IPS-18a (cell line): ENCODE measurements around the gene ANKFN1.

ENCODE experiments used
- H3K27ac ChIP-seq: one replicate; pipeline ENCODE4 v1.5.1; 2013; ENCODE audit warnings: low read length
- H3K27me3 ChIP-seq: one replicate; pipeline ENCODE4 v1.6.1; 2013; ENCODE audit warnings: mild to moderate bottlenecking, low read length; ENCODE audit not compliant: control insufficient read depth, insufficient read depth
- H3K36me3 ChIP-seq: one replicate; pipeline ENCODE4 v1.6.1; 2013; ENCODE audit warnings: low read depth, low read length; ENCODE audit not compliant: control insufficient read depth
- H3K4me1 ChIP-seq: one replicate; pipeline ENCODE4 v1.6.1; 2013; ENCODE audit warnings: low read depth, low read length; ENCODE audit not compliant: control insufficient read depth
- H3K4me3 ChIP-seq: one replicate; pipeline ENCODE4 v1.5.1; 2013; ENCODE audit warnings: low read length
- H3K9ac ChIP-seq: one replicate; pipeline ENCODE4 v1.6.1; 2013; ENCODE audit warnings: mild to moderate bottlenecking, low read length, moderate library complexity
- H3K9me3 ChIP-seq: one replicate; pipeline ENCODE4 v1.6.1; 2013; ENCODE audit warnings: low read depth, low read length; ENCODE audit not compliant: control insufficient read depth

ANKFN1 gene

DNA sequence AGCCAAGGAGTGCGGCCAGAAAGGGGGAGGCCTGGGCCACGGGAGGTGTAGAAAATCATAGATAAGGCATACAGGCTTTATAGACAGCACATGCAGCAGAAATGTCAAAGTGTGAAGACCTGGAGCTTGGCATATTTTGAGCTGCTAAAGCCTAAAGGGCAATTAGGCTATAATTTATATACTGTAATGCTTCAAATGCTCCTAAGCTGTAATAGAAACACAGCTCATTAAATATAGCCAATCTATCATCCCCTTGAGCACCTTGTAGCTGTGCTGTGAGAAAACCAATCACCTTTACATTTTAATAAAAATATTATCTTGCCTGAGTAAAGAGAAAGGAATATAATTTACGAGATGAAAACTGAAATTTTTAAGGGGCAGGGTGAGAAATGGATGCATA is 342.3 kb downstream of the ANKFN1 start:
- H3K36me3 ChIP-seq: no peaks in the 10 kb centered on the region
- no peaks in the 10 kb centered on the region for H3K4me1 ChIP-seq
- H3K27ac ChIP-seq: no peak overlapping the region
- no peaks in the 10 kb centered on the region for H3K27me3 ChIP-seq
- H3K9ac ChIP-seq: no peak overlapping the region
- H3K4me3 ChIP-seq: no peak overlapping the region
- no peaks in the 10 kb centered on the region for H3K9me3 ChIP-seq

DNA sequence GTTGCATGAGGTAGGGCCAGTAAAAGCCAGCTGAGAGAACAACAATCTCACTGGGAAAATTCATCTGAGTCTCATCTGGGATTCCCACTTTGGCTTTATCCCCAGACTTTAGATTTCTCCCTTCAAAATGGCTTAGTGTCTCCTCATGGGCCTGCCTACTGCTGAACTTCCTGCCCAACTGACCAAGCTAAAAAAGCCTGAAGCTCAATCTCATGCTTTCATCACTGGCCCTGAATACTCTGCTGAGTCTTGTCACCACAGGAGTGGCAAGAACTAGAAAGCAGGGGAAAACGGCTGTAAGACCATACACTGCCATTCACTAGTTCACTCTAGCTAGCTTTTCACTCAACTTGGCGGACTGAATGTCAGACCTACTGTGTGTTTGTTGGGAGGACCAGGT is 343.9 kb downstream of the ANKFN1 start:
- H3K9me3 ChIP-seq: no peaks in the 10 kb centered on the region
- no peaks in the 10 kb centered on the region for H3K27me3 ChIP-seq
- H3K4me3 ChIP-seq: no peak overlapping the region
- H3K4me1 ChIP-seq: no peaks in the 10 kb centered on the region
- no peaks in the 10 kb centered on the region for H3K36me3 ChIP-seq
- no peak overlapping the region for H3K27ac ChIP-seq
- no peak overlapping the region for H3K9ac ChIP-seq

DNA sequence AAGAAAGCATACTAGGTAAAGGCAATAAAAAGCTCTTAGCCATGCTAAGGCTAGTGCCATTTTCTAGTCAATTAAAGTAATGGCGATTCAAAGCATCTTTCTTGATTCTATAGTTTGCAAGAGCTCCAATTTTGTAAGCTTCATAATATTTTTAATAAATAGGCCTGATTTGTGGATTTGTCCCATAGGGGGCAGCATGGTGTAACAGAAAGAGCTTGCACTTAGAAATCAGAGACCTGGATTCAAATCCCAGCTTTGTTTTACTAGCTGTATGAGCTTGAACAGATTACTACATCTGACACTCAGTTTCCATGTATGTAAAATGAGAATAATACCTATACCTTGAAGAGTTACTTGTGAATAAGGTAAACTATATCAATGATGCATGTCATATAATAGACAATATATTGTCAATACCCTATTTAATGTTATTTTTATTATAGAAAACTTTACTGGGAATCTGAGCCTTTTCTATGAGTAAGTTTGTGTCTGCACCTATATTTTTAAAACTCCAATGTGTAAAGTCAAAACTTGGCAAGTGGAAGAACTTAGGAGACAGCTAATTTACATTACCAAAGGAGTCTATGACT is 346.6 kb downstream of the ANKFN1 start:
- Histone ChIP-seq H3K4me1 (no peaks in the 10 kb centered on the region), H3K27ac (no peak overlapping the region), H3K4me3 (no peak overlapping the region), H3K27me3 (no peaks in the 10 kb centered on the region), H3K9ac (no peak overlapping the region), H3K36me3 (no peaks in the 10 kb centered on the region), H3K9me3 (no peaks in the 10 kb centered on the region)

DNA sequence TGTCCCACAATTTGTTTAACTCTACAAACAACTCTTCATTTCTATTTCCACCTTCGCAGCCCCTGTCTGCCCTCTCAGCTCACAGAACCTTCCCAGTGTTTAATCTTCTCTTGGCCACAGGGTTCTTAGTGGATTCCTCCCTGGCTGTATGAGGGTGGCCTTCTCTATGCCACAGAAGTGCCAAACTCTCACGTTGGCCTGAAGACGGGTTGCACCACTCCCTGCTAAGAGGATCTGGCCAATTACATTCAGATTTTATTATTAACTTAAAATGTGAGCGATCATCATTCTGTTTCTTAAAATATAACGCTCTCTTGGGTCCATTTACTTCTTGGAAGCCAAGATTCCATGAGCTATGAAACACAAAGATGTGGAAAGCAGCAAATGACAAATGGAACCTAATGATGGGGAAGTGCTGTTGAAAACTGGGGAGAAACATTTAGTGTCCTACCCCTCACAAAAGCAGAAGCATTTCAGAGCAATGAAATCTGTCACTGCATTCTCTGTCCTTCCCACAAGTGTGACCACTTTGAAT is 348.9 kb downstream of the ANKFN1 start:
- no peak overlapping the region for H3K27ac ChIP-seq
- no peak overlapping the region for H3K9ac ChIP-seq
- H3K36me3 ChIP-seq: no peaks in the 10 kb centered on the region
- H3K27me3 ChIP-seq: no peaks in the 10 kb centered on the region
- no peaks in the 10 kb centered on the region for H3K9me3 ChIP-seq
- H3K4me1 ChIP-seq: no peaks in the 10 kb centered on the region
- no peak overlapping the region for H3K4me3 ChIP-seq

DNA sequence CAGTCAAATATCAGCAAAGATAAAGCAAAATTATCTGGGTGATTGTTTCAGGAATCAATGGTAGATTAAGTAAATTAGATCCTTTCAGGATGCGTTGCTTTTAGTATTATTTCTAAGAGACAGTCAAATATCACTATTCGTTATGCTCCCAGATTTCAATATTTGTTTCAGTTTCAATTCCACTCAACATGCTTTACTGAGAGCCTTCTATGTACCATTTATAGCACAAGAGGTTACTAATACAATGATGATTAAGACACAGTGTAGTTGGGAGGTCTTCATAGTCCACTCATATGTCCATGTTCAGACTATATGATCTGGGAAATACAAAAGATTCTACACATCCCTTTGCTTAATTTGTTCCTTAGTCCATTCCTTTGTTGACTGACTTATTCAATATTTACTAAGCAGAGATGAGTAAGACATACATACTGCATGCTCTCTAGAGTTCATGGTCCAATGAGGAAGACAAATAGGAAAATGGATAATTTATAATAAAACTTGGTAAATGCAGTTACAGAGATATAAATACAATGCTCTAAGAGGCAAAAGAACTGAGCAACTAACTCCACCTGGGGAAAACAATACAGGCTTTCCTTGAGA is 352.0 kb downstream of the ANKFN1 start:
- no peak overlapping the region for H3K9ac ChIP-seq
- H3K27me3 ChIP-seq: no peaks in the 10 kb centered on the region
- H3K27ac ChIP-seq: no peak overlapping the region
- no peak overlapping the region for H3K4me3 ChIP-seq
- no peaks in the 10 kb centered on the region for H3K9me3 ChIP-seq
- no peaks in the 10 kb centered on the region for H3K36me3 ChIP-seq
- no peaks in the 10 kb centered on the region for H3K4me1 ChIP-seq

DNA sequence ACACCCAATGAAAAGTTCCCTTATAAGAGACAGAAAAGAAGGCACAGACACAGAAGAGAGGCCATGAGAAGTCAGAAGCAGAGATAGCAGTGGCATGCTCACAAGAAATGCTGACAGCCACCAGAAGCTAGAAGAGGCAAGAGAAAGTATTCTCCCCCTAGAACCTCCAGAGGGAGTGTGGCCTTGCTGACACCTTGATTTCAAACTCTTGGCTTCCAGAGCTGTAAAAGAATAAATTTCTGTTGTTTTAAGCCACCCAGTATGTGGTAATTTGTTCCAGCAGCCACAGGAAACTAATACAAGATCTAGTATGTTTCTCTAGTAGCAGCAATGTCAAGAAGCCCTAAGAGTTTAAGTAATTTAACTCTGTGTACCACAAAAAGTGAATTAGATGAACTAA is 353.1 kb downstream of the ANKFN1 start:
- H3K36me3 ChIP-seq: no peaks in the 10 kb centered on the region

DNA sequence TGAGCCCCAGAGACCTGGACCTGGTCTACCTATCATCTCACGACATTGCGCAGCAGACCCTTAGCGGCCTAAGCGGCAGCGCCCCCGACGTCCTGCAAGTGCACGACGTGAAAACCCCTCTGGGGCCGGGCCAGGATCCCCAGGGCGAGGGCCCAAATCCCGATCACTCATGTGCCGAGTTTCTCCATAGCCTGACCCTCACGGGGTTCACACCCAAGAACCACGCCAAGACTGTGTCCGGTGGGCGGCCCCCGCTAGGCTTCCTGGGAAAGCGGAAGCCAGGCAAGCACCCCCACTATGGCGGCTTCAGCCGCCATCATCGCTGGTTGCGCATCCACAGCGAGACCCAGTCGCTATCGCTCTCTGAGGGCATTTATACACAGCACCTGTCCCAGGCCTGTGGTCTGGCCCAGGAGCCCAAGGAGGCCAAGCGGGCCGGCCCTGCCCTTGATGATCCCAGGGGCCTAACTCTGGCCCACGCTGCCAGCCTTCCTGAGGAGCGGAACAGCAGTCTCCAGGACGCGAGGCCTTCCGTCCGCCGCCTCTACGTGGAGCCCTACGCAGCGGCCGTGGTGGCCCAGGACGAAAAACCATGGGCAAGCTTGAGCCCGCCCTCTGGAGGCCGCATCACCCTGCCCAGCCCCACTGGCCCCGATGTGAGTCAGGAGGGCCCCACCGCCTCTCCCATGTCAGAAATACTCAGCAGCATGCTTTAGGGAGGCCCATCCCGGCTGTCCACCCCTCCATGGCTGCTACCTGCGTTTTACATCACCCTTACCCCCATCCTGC is 357.5 kb downstream of the ANKFN1 start:
- Histone ChIP-seq H3K27me3 (no peaks in the 10 kb centered on the region), H3K4me3 (no peak overlapping the region), H3K9me3 (no peaks in the 10 kb centered on the region), H3K36me3 (no peaks in the 10 kb centered on the region), H3K27ac (no peak overlapping the region), H3K4me1 (no peaks in the 10 kb centered on the region), H3K9ac (no peak overlapping the region)

More for the DNA sequence above, 353.1 kb downstream of the ANKFN1 start:
- Histone ChIP-seq H3K9me3 (no peaks in the 10 kb centered on the region), H3K4me1 (no peaks in the 10 kb centered on the region), H3K9ac (no peak overlapping the region), H3K27ac (no peak overlapping the region), H3K4me3 (no peak overlapping the region), H3K27me3 (no peaks in the 10 kb centered on the region)

DNA sequence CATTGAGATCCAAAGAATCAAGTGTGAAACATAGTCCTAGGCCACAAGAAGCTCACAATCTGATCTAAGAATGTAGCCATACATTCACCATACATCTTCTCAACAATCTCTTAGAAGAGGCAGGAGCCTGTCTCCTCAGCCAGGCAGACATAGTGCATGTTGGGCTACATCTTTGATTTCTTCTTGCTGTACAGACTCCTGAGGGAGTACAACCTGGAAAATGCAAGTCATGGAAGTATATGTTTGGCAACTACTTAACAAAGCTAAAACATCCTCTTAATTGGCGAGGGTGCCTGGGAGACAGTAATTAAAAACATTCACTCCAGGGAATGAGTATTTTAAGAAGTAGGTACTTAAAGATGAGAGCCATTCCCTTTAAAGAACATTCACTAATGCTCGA is 361.0 kb downstream of the ANKFN1 start:
- Histone ChIP-seq H3K27ac (no peak overlapping the region), H3K36me3 (no peaks in the 10 kb centered on the region), H3K4me1 (no peaks in the 10 kb centered on the region), H3K9ac (no peak overlapping the region), H3K4me3 (no peak overlapping the region), H3K9me3 (no peaks in the 10 kb centered on the region), H3K27me3 (no peaks in the 10 kb centered on the region)

DNA sequence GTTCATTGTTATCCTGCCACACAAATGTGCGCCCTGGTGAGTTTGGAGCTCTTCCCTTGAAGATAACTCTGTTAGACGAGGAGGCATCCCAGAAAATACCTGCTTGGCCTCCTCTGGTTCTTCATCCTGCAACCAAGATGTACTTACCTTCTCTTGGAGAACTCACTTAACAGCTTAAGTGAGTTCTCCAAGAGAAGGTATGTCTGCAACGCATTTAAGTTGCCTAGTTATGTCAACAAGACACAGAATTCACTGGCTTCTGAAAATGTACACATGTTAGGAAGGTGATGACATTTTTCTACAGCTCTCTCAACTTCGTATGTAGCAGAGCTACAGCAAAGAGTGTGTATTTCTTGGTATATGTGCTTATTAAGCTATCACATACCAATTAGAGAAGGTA is 361.6 kb downstream of the ANKFN1 start:
- no peaks in the 10 kb centered on the region for H3K27me3 ChIP-seq
- no peaks in the 10 kb centered on the region for H3K36me3 ChIP-seq
- no peak overlapping the region for H3K27ac ChIP-seq
- no peak overlapping the region for H3K4me3 ChIP-seq
- H3K4me1 ChIP-seq: no peaks in the 10 kb centered on the region
- no peaks in the 10 kb centered on the region for H3K9me3 ChIP-seq
- no peak overlapping the region for H3K9ac ChIP-seq

DNA sequence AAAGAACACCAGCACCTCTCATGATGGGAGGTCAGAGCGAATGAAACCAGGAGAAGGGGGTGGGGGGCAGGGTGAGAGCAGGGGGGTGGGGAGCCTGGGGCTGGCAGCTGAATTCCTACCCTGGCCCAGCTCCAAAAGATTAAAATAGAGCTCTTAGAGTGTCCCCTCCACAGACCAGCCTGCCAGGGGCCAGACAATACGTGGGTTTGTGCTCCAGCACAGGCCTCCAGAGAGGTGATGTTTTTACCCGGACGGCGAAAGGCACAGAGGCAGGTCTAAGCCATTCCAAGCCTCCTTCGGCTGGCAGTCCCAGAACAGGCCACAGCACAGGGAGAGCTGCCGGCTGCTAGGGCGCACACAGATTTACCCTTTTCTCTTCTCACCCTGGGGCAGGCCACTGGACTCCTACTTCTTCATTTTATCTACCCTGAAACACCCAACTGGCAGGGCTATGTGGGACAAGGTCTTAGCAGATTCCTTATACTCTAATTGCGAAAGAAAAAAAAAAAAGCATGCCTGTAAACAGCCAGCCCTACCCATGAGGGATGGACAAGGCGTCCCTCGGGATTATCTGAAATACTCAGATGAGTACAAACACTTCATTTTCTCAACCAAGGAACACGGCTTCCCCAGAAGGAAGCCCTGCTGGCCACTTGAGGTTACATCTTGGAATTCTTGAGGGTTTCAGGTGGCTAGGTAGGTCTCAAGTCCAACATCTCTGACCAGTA is 368.3 kb downstream of the ANKFN1 start:
- H3K9ac ChIP-seq: no peak overlapping the region
- H3K4me3 ChIP-seq: no peak overlapping the region
- no peaks in the 10 kb centered on the region for H3K36me3 ChIP-seq
- no peak overlapping the region for H3K27ac ChIP-seq
- no peaks in the 10 kb centered on the region for H3K9me3 ChIP-seq
- H3K4me1 ChIP-seq: no peaks in the 10 kb centered on the region
- no peaks in the 10 kb centered on the region for H3K27me3 ChIP-seq

DNA sequence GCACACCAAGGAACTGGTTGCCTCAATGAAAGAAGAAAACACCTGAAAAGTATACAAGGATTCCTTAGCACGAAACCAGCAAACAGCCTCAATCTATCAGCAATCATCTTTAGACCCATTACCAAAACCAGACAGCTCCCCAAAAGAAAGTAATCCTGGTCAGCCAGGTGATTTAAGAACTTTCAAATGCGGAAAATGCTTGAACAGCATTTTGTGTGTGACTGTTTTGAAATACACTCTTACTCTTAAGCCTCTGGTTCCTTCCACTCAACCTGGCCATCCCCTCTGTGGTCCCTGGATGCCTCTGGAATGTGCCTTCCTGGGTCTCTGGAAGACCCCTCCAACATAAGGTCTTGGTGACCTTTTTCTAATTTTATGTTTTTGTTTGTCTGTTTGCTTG is 369.8 kb downstream of the ANKFN1 start:
- Histone ChIP-seq H3K9ac (no peak overlapping the region), H3K27ac (no peak overlapping the region), H3K4me1 (no peaks in the 10 kb centered on the region), H3K27me3 (no peaks in the 10 kb centered on the region), H3K4me3 (no peak overlapping the region), H3K36me3 (no peaks in the 10 kb centered on the region), H3K9me3 (no peaks in the 10 kb centered on the region)
